Measurements from ENCODE around the gene BABAM1. TPM values are rescaled to one million over a fixed set of nuclear protein-coding genes. Genes with fewer than 3 reads are reported as not detected.

BABAM1 gene
- total and polyA plus RNA-seq, 9 of the 15 experiments (the other 6 are each of a cell fraction or from before 2014, with no cell fraction given), result 14.7 to 160 (median 113) TPM

- TF ChIP-seq C11orf30 (IDR thresholded peaks at IDR 0.05; ENCODE audit: low read depth) (no peak), KDM2B (CRISPR knock-in tag; IDR thresholded peaks at IDR 0.05) (no peak; the same call in 1 of the 2 replicates), SRSF9 (IDR thresholded peaks at IDR 0.05; ENCODE audit: borderline replicate concordance, low read depth, low read length) (no peak), SMAD1 (IDR thresholded peaks at IDR 0.05; ENCODE audit: low read depth, low read length, partially characterized antibody) (no peak), ZEB2 (IDR thresholded peaks at IDR 0.05) (no peak), ZNF134 (CRISPR knock-in tag; conservative IDR thresholded peaks at IDR 0.05) (no peak), ZC3H4 (CRISPR knock-in tag; IDR thresholded peaks at IDR 0.05; ENCODE audit: borderline replicate concordance) (no peak), MYC (IDR thresholded peaks at IDR 0.05; ENCODE audit: low read depth, low read length) (peak; percentile 96), MYC (CRISPR knock-in tag; IDR thresholded peaks at IDR 0.05; ENCODE audit: borderline replicate concordance, low read depth) (peak; percentile 80; the same call in 1 of the 2 replicates), KHSRP (IDR thresholded peaks at IDR 0.05) (no peak), ZNF3 (CRISPR knock-in tag; IDR thresholded peaks at IDR 0.05) (no peak), PHTF2 (CRISPR knock-in tag; IDR thresholded peaks at IDR 0.05) (no peak), LARP7 (IDR thresholded peaks at IDR 0.05) (no peak), BMI1 (IDR thresholded peaks at IDR 0.05; ENCODE audit: low read length) (no peak; the same call in 1 of the 2 replicates), UBTF (IDR thresholded peaks at IDR 0.05; ENCODE audit: borderline replicate concordance in 1 of 2, low read depth in 2 of 2, low read length in 2 of 2) (peak; percentile 54 to 95; a peak in 3 of 4 replicates), PTRF (tag; IDR thresholded peaks at IDR 0.05) (no peak), RBM17 (IDR thresholded peaks at IDR 0.05; ENCODE audit: borderline replicate concordance, low read depth, low read length) (no peak), ZNF431 (CRISPR knock-in tag; IDR thresholded peaks at IDR 0.05) (peak; percentile 74; the same call in 1 of the 2 replicates), SRSF7 (optimal IDR thresholded peaks at IDR 0.05; ENCODE audit: low read depth, low read length) (no peak)
Measured at GRCh38 chr19:17235300-17235970, 31.8 kb upstream of the BABAM1 start (continued).

All from K562 (cell line).